Esophagus squamous epithelium (tissue), 5 donors: ENCODE results near the gene SMCP. TPM values are rescaled to one million over a fixed set of nuclear protein-coding genes. Genes with fewer than 3 reads are reported as not detected.

Source experiments
- DNase-seq: peaks from one replicate; lab custom pipeline; 2025; lab: John Stamatoyannopoulos, UW
- H3K27ac ChIP-seq, 4 donors: fragments of 200-600 bp; sonication (generic); one replicate each; pipeline ENCODE4 v1.5.1; 2016 to 2019; ENCODE audit warnings: mild to moderate bottlenecking in 1 of 4
- H3K27me3 ChIP-seq, 4 donors: fragments of 200-600 bp; sonication (generic); 1 replicate in 3 of 4; 2 replicates in 1 of 4; pipeline versions ENCODE4 v1.5.1 to v1.6.0; 2017 to 2021; ENCODE audit warnings: antibody characterized with exemption in 1 of 4
- H3K36me3 ChIP-seq, 3 donors: fragments of 200-600 bp; sonication (generic); one replicate each; pipeline ENCODE4 v1.5.1; 2016 to 2019
- H3K4me1 ChIP-seq, 3 donors: fragments of 200-600 bp; sonication (generic); one replicate each; pipeline ENCODE4 v1.5.1; 2017 to 2019
- H3K4me3 ChIP-seq, 4 donors: fragments of 200-600 bp; sonication (generic); 1 replicate in 3 of 4; 2 replicates in 1 of 4; pipeline ENCODE4 v1.5.1; 2016 to 2019; ENCODE audit warnings: mild to moderate bottlenecking in 2 of 4, moderate library complexity in 1 of 4
- H3K9me3 ChIP-seq, 3 donors: fragments of 200-600 bp; sonication (generic); one replicate each; pipeline ENCODE4 v1.5.1; 2016 to 2019
- CTCF ChIP-seq, 6 experiments: fragments of 450-650 bp in 4 of 6; fragments of 200-600 bp in 2 of 6; sonication (generic) in 2 of 6; IDR thresholded peaks; one replicate each; pipeline ENCODE4 v1.5.1; 2016 to 2019; ENCODE audit warnings: antibody characterized with exemption in 6 of 6, mild to moderate bottlenecking in 4 of 6, moderate library complexity in 4 of 6
- POLR2A ChIP-seq, 4 donors: fragments of 450-650 bp; IDR thresholded peaks; one replicate each; pipeline ENCODE4 v1.6.1; 2017; ENCODE audit warnings: antibody characterized with exemption in 4 of 4, mild to moderate bottlenecking in 4 of 4, moderate library complexity in 3 of 4
- WGBS, 2 donors: methylation state at CpG; one replicate each; pipeline ENCODE4 v1.1.5; 2018; 5-methylcytosine and 5-hydroxymethylcytosine counted together
- intact Hi-C: fragments of 100-400 bp; cut with DNase I; formaldehyde crosslinking; loops from one replicate; pipeline ENCODE4 v1.15.0; 2022
- total RNA-seq, 4 donors: library from RNA; depleted of rRNA; stranded (reverse); fragments of >200 nt; gene quantifications; one replicate each; pipeline ENCODE4 v1.1.0, GENCODE V29; 2016
- donor health status: DM: yes; HTN: yes; CAD: no.

The SMCP gene
- total RNA-seq, 4 donors from 2014 or later = not detected

- no peak overlapping the region for H3K4me3 ChIP-seq
- H3K27me3 ChIP-seq = peaks cover 0 to 29% (median 0%) of the 10 kb centered on the region in 4 donors
- no peaks in the 10 kb centered on the region for H3K9me3 ChIP-seq
- DNase-seq = no peak
- TF ChIP-seq POLR2A (IDR thresholded peaks at IDR 0.05) = no peak
- TF ChIP-seq CTCF (IDR thresholded peaks at IDR 0.05) = no peak
- H3K4me1 ChIP-seq = peaks cover 2 to 92% (median 12%) of the 10 kb centered on the region in 3 donors
- WGBS, 2 donors = 27% methylated on average over 5 of the region's 5 CpGs; no CpG with 5 or more reads in 1 of the 2 donors
- H3K27ac ChIP-seq = peak overlapping the region; percentile 63 to 84 (median 72)
- H3K36me3 ChIP-seq = no peaks in the 10 kb centered on the region
- intact Hi-C loops = no loop called here
These were observed 28.0 kb downstream of the SMCP start for GRCh38 chr1:152906023-152906565.

- peaks cover 2 to 74% (median 12%) of the 10 kb centered on the region in 3 donors for H3K4me1 ChIP-seq
- WGBS, 2 donors = 66 to 73% methylated on average over 4 of the region's 4 CpGs
- intact Hi-C loops = no loop called here
- H3K36me3 ChIP-seq = no peaks in the 10 kb centered on the region
- H3K27me3 ChIP-seq = peaks cover 0 to 30% (median 0%) of the 10 kb centered on the region in 4 donors
- no peak for DNase-seq
- no peaks in the 10 kb centered on the region for H3K9me3 ChIP-seq
- TF ChIP-seq CTCF (IDR thresholded peaks at IDR 0.05) = no peak
- no peak for TF ChIP-seq POLR2A (IDR thresholded peaks at IDR 0.05)
- H3K27ac ChIP-seq = peak within 1 kb of the TSS in 3 of 4 donors; percentile 67 to 84 (median 77)
- H3K4me3 ChIP-seq = peak within 1 kb of the TSS; percentile 4 to 40 (median 25)
These were observed 29.8 kb downstream of the SMCP start, which contains the start of gene IVL for GRCh38 chr1:152907686-152908601. IVL (plus strand) TSS chr1:152908546; CDS start chr1:152909798, 1,252 bp downstream.

- Histone ChIP-seq H3K9me3 (no peaks in the 10 kb centered on the region), H3K4me3 (peak overlapping the region; percentile 4 to 40 (median 25)), H3K27me3 (peaks cover 0 to 30% (median 0%) of the 10 kb centered on the region in 4 donors), H3K36me3 (no peaks in the 10 kb centered on the region), H3K4me1 (peaks cover 2 to 62% (median 12%) of the 10 kb centered on the region in 3 donors), H3K27ac (peak overlapping the region in 3 of 4 donors; percentile 66 to 84 (median 75))
- TF ChIP-seq CTCF (IDR thresholded peaks at IDR 0.05) = no peak
- WGBS, 2 donors = 80 to 83% methylated on average over 1 to 2 of the region's 3 CpGs
- intact Hi-C loops = no loop called here
- no peak for DNase-seq
These were observed 31.1 kb downstream of the SMCP start for GRCh38 chr1:152909206-152909605.

- TF ChIP-seq POLR2A (IDR thresholded peaks at IDR 0.05) (no peak), CTCF (IDR thresholded peaks at IDR 0.05) (no peak)
- peak overlapping the region in 2 of 4 donors; percentile 24 to 42 for H3K27ac ChIP-seq
- WGBS, 2 donors = 75% methylated on average over 1 of the region's 1 CpG
These were observed 34.3 kb downstream of the SMCP start for GRCh38 chr1:152912471-152912870.

More at GRCh38 chr1:152912471-152912870, 34.3 kb downstream of the SMCP start:
- Histone ChIP-seq H3K27me3 (peaks cover 0 to 30% (median 0%) of the 10 kb centered on the region in 4 donors), H3K4me1 (peaks cover 0 to 29% (median 0%) of the 10 kb centered on the region in 3 donors), H3K4me3 (no peak overlapping the region), H3K9me3 (no peaks in the 10 kb centered on the region), H3K36me3 (no peaks in the 10 kb centered on the region)
- DNase-seq = no peak
- intact Hi-C loops = no loop called here
